Naive B cell (primary cell): Measurements from ENCODE around the gene RXFP4. TPM values are rescaled to one million over a fixed set of nuclear protein-coding genes. Genes with fewer than 3 reads are reported as not detected.

Experiments used
- ATAC-seq, 2 donors: fragments of 150-1000 bp; cut with Tn5 transposase; 2 replicates each; pipeline ENCODE4 v1.10.0; 2021; ENCODE audit warnings: low read depth in 2 of 2, mild to moderate bottlenecking in 2 of 2, moderate library complexity in 2 of 2
- DNase-seq: peaks from one replicate; pipeline ENCODE4 v3.0.0; 2022
- H3K27ac Mint-ChIP-seq, 6 donors: one replicate each; pipeline ENCODE4 v1.8.0; 2020 to 2022; ENCODE audit warnings: mild to moderate bottlenecking in 6 of 6, mixed read lengths in 6 of 6, moderate library complexity in 5 of 6, inconsistent platforms in 2 of 6
- H3K27me3 Mint-ChIP-seq, 3 donors: one replicate each; pipeline ENCODE4 v1.8.0; 2021 to 2022; ENCODE audit warnings: mixed read lengths in 3 of 3, mild to moderate bottlenecking in 1 of 3
- H3K36me3 Mint-ChIP-seq, 2 donors: one replicate each; pipeline ENCODE4 v1.8.0; 2020 to 2022; ENCODE audit warnings: mixed read lengths in 2 of 2, inconsistent platforms in 1 of 2, mild to moderate bottlenecking in 1 of 2
- H3K4me1 Mint-ChIP-seq, 3 donors: one replicate each; pipeline ENCODE4 v1.8.0; 2020 to 2022; ENCODE audit warnings: mixed read lengths in 3 of 3, inconsistent platforms in 1 of 3, mild to moderate bottlenecking in 1 of 3, moderate library complexity in 1 of 3
- H3K4me3 Mint-ChIP-seq, 8 donors: one replicate each; pipeline ENCODE4 v1.8.0; 2020 to 2022; ENCODE audit warnings: mild to moderate bottlenecking in 8 of 8, mixed read lengths in 8 of 8, moderate library complexity in 8 of 8, inconsistent platforms in 2 of 8
- H3K9me3 Mint-ChIP-seq, 7 donors: one replicate each; pipeline ENCODE4 v1.8.0; 2020 to 2022; ENCODE audit warnings: mixed read lengths in 7 of 7, mild to moderate bottlenecking in 5 of 7, inconsistent platforms in 2 of 7, moderate library complexity in 1 of 7
- polyA plus RNA-seq, 6 donors: library from polyadenylated mRNA; unstranded; fragments of 300-500 nt; fragmentation: Illumina TruSeq; gene quantifications; one replicate each; pipeline ENCODE4 v1.2.3, GENCODE V29; 2021; ENCODE audit warnings: low read depth in 6 of 6

RXFP4 gene
- polyA plus RNA-seq, 6 donors from 2014 or later: 0.21 to 1.2 (median 0.36) TPM; not detected in 3

DNA sequence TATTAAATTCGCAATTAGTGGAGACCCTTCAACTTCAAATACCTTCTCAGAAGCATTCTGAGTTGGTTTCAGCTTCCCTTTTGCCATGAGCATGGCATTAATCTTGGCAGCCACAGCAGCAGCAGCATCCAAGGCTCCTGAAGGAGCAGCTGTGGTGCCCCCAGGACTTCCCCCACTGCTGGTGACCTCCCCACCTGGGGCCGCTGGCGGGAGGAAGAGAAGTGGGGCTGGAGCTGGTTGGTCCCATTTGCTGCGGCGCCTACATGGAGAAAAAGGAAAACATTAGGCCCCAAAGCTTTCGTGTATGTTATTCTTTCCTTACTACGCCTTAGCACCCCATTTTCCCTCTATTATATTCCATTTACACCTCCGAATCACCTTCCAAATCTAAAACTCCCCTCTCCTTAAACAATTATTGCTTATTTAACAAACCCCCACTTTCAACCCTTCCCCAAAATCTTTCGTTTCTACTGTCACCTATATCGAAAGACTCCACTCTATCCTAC is 7.8 kb upstream of the RXFP4 start:
- H3K4me3 Mint-ChIP-seq: no peak overlapping the region

DNA sequence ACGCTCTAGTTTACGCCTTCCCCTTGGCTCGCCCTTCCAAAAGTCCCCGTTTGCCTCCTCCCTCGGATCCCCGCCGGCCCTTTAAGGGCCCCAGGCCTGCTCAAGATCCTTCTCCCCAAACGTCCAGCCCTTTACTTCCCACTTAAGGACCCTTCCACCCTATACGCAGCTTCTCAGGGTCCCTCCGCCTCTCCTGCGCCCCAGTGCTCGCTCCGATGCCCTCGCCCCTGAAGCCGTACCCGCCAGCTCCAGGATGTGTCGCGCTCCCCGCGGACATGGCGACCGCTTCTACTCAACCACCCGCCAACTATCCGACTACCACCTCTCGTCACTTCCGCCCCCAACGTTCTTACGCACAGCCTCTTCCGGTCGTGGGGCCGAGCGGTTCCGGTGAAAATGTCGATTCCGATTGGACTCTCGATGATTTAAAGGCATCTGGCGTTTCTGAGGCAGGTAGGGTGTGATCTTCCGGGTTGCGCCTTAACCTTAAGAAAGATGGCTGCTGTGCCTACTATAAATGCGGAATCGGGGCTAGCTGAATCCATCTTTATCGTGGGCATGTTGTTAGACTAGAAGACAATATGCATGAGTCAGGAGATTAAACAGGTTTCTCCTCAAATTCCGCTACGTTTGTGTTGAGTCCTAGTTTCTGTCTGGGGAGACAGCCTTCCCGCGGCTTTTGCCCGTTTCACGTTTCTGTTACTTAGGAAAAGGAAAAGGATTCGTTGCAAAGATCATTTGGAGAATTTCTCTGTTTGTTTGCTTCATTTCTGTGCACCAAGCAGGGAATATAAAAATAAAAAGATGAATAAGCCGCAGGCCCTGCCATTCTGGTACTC is 7.1 kb upstream of the RXFP4 start, which contains the start of gene KHDC4:
Gene KHDC4 (minus strand): TSS at position 317 of the 839 bp plus-strand sequence. CDS start 40 bp downstream, at position 277.
- Mint-ChIP-seq H3K9me3 (no peaks in the 10 kb centered on the region), H3K27ac (peak within 1 kb of the TSS in 3 of 6 donors; percentile 52 to 86 (median 66)), H3K4me1 (peaks cover 13 to 33% (median 22%) of the 10 kb centered on the region in 3 donors), H3K36me3 (no peaks in the 10 kb centered on the region), H3K4me3 (peak within 1 kb of the TSS in 1 of 8 donors; percentile 9), H3K27me3 (no peaks in the 10 kb centered on the region)
- ATAC-seq (peak; percentile 90 to 92), DNase-seq (peak; percentile 96)

More for the DNA sequence above, 7.8 kb upstream of the RXFP4 start:
- Mint-ChIP-seq H3K27me3 (no peaks in the 10 kb centered on the region), H3K36me3 (no peaks in the 10 kb centered on the region), H3K4me1 (peaks cover 13 to 32% (median 26%) of the 10 kb centered on the region in 3 donors), H3K27ac (peak overlapping the region in 1 of 6 donors; percentile 66), H3K9me3 (no peaks in the 10 kb centered on the region)
- no peak for ATAC-seq
- no peak for DNase-seq

DNA sequence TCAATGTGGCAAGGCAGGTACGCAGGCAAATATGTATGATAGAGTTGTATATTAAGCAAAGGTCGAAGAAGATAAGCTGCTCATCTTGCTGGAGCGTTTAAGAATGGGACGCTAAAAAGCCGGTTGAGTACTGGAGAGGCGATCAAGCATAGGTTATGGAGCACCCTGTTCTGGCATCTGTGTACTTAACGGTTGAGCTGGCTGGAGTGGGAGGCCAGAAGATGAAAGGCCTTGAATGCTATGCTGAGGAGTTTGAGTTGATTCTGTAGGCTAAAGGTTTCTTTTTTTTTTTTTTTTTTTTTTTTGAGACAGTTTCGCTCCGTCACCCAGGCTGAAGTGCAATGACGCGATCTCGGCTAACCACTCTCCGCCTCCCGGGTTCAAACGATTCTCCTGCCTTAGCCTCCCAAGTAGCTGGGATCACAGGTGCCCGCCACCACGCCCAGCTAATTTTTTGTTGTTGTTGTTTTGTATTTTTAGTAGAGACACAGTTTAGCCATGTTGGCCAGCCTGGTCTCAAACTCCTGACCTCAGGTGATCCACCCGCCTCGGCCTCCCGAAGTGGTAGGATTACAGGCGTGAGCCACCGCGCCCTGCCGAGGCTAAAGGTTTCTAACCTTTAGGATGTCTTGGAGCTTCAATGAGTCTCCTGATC is 6.4 kb upstream of the RXFP4 start:
- no peak for ATAC-seq
- H3K27ac Mint-ChIP-seq: peak overlapping the region in 2 of 6 donors; percentile 52 to 86
- peaks cover 16 to 37% (median 20%) of the 10 kb centered on the region in 3 donors for H3K4me1 Mint-ChIP-seq
- peak overlapping the region in 2 of 8 donors; percentile 9 to 56 for H3K4me3 Mint-ChIP-seq
- H3K9me3 Mint-ChIP-seq: no peaks in the 10 kb centered on the region
- H3K36me3 Mint-ChIP-seq: no peaks in the 10 kb centered on the region
- H3K27me3 Mint-ChIP-seq: no peaks in the 10 kb centered on the region
- no peak for DNase-seq

DNA sequence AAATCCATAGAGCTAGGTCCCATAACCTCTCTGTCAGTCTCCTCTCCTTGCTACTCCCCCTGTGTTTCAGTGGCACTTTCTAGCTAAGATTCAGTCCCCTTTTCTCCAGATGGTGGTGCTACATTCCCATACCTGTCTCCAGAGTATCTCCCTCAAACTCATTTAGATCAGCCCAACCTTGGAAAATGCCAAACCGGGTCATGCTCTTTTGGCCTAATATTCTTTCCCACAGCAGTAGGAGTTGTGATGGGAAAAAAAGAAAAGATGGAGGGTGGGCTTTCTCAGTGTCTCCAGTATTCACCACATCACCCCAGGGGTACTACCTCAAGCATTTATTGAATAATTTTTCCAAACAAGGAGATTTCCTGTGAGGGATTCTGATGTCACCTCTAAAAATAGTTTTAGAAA is 3.2 kb upstream of the RXFP4 start:
- no peaks in the 10 kb centered on the region for H3K27me3 Mint-ChIP-seq
- H3K9me3 Mint-ChIP-seq: no peaks in the 10 kb centered on the region
- H3K27ac Mint-ChIP-seq: peak overlapping the region in 5 of 6 donors; percentile 64 to 91 (median 77)
- no peaks in the 10 kb centered on the region for H3K36me3 Mint-ChIP-seq
- H3K4me3 Mint-ChIP-seq: peak overlapping the region in 4 of 8 donors; percentile 30 to 73 (median 46)
- ATAC-seq: no peak
- peaks cover 36 to 47% (median 39%) of the 10 kb centered on the region in 3 donors for H3K4me1 Mint-ChIP-seq
- peak; percentile 37 for DNase-seq

DNA sequence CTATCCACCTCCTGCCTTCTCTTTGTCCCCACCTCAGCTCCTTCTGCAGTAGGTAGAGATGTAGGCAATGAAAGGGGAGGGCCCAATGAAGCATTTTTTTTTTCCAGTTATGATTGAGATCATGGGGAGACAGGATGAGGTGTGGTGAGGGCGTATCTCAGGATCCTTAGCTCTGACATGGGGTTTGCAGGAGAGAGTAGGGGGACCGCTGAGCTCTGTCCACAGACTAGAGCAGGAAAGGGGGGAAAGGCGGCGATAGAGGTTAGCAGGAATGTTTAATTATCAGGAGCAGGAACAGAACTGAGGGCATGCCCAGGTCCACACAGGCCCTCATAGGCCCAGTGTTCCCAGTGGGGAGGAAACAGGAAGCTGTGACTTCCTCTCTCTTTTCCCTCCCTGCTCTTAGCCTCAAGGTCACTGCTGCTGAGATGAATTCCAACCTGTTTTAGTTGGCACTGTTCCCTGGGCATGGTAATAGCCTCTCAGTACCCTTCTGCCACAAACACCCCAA is 901 bp upstream of the RXFP4 start:
- Mint-ChIP-seq H3K4me3 (peak overlapping the region in 7 of 8 donors; percentile 17 to 89 (median 38)), H3K36me3 (no peaks in the 10 kb centered on the region), H3K27me3 (no peaks in the 10 kb centered on the region), H3K9me3 (no peaks in the 10 kb centered on the region), H3K27ac (peak overlapping the region; percentile 60 to 91 (median 87)), H3K4me1 (peaks cover 52 to 70% (median 61%) of the 10 kb centered on the region in 3 donors)
- ATAC-seq: no peak
- no peak for DNase-seq

DNA sequence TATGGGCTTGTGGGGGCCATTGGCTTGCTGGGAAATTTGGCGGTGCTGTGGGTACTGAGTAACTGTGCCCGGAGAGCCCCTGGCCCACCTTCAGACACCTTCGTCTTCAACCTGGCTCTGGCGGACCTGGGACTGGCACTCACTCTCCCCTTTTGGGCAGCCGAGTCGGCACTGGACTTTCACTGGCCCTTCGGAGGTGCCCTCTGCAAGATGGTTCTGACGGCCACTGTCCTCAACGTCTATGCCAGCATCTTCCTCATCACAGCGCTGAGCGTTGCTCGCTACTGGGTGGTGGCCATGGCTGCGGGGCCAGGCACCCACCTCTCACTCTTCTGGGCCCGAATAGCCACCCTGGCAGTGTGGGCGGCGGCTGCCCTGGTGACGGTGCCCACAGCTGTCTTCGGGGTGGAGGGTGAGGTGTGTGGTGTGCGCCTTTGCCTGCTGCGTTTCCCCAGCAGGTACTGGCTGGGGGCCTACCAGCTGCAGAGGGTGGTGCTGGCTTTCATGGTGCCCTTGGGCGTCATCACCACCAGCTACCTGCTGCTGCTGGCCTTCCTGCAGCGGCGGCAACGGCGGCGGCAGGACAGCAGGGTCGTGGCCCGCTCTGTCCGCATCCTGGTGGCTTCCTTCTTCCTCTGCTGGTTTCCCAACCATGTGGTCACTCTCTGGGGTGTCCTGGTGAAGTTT is 550 bp downstream of the RXFP4 start:
- ATAC-seq: no peak
- DNase-seq: no peak
- Mint-ChIP-seq H3K4me3 (peak overlapping the region in 3 of 8 donors; percentile 9 to 32 (median 15)), H3K27me3 (no peaks in the 10 kb centered on the region), H3K36me3 (no peaks in the 10 kb centered on the region), H3K9me3 (no peaks in the 10 kb centered on the region), H3K4me1 (peaks cover 59 to 85% (median 76%) of the 10 kb centered on the region in 3 donors), H3K27ac (peak overlapping the region in 5 of 6 donors; percentile 49 to 91 (median 79))

DNA sequence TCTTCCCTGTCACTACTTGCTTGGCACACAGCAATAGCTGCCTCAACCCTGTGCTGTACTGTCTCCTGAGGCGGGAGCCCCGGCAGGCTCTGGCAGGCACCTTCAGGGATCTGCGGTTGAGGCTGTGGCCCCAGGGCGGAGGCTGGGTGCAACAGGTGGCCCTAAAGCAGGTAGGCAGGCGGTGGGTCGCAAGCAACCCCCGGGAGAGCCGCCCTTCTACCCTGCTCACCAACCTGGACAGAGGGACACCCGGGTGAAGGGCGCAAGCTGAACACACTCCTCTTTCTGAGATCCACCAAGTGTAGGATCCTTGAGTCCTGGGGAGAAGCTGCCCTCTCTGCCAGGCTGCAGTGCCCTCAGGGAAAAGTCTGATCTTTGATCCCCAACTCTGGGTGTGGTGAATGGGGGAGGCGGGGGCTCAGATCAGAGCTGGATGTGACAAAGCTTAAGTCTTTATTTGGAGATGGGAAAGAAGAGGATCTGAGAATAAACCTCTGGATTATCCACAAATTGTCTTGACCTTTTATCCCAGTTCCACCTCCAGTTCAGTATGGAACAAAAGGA is 1.2 kb downstream of the RXFP4 start:
- peak overlapping the region in 4 of 8 donors; percentile 15 to 68 (median 26) for H3K4me3 Mint-ChIP-seq
- ATAC-seq (no peak), DNase-seq (no peak)
- no peaks in the 10 kb centered on the region for H3K36me3 Mint-ChIP-seq
- H3K9me3 Mint-ChIP-seq: no peaks in the 10 kb centered on the region
- no peaks in the 10 kb centered on the region for H3K27me3 Mint-ChIP-seq
- peaks cover 59 to 89% (median 80%) of the 10 kb centered on the region in 3 donors for H3K4me1 Mint-ChIP-seq
- H3K27ac Mint-ChIP-seq: peak overlapping the region in 3 of 6 donors; percentile 91 to 97 (median 96)

DNA sequence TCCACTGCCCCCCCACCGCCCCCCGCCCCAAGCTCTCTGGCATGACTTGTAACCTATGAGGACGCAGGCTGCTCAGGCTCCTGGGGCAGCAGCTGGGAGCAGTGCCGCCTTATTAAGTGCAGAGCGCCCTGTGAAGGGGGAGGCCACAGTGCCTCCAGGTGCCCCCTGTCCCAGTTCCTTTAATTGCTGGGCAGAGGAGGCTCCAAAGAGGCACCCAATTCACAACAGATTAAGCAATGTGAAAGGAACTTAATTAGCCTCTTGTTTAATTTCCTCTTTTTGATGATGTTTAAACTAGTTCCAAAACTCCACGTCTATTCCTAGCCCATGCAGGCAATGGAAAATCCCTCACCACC is 3.0 kb downstream of the RXFP4 start:
- H3K27me3 Mint-ChIP-seq: no peaks in the 10 kb centered on the region
- H3K4me1 Mint-ChIP-seq: peaks cover 54 to 80% (median 77%) of the 10 kb centered on the region in 3 donors
- DNase-seq (peak; percentile 37), ATAC-seq (no peak)
- H3K4me3 Mint-ChIP-seq: peak overlapping the region; percentile 46 to 91 (median 80)
- H3K9me3 Mint-ChIP-seq: no peaks in the 10 kb centered on the region
- H3K27ac Mint-ChIP-seq: peak overlapping the region; percentile 82 to 97 (median 92)
- no peaks in the 10 kb centered on the region for H3K36me3 Mint-ChIP-seq

DNA sequence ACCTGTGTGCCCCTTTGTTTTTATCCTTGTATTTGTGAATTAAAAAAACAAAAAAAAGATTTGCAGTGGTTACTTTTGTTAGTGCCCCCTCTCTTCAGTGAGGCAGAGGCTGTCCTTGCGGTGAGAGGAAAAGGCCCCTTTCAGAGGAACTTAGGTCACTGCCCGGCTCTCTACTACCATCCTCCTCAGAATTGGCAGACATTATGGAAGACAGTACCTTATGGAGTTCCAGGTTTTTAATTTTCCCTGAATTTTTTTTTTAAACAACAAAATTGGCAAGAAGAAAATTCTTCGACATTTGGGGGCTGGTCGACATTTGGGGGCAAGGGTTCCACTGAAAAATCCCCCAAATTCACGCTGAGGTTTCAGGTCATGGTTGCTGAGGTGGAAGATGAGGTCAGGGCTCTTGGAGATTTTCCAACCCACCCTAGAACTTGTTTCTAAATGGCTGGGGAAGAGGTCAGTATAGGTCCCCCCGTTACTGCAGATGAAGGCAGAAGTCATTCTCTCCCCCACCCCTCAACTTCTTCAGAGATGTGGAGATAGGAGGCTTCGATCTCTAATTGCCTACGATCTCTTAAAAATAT is 5.3 kb downstream of the RXFP4 start:
- DNase-seq (no peak), ATAC-seq (no peak)
- Mint-ChIP-seq H3K4me3 (peak overlapping the region in 6 of 8 donors; percentile 12 to 91 (median 70)), H3K9me3 (no peaks in the 10 kb centered on the region), H3K27ac (peak overlapping the region; percentile 87 to 98 (median 93)), H3K36me3 (peaks cover 0 to 6% of the 10 kb centered on the region in 2 donors), H3K27me3 (no peaks in the 10 kb centered on the region), H3K4me1 (peaks cover 35 to 59% (median 58%) of the 10 kb centered on the region in 3 donors)

DNA sequence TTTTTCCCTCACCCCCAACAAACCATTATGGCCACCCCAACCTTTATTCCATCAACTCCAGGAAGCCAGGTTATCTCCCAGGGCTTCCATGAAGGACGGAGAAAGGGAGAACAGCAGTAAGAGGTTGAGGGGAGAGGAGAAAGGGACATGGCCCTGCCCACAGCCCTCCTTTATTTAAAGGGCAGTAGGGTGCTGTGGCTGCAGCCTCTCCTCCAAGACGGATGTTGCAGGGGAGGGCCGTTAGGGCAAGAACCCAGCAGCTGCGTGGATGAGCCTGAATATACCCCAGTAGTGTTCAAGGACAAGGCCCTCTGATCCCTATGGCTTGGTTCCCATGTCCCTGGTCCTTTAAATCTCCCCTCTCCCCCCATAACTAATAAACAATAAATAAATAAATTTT is 5.9 kb downstream of the RXFP4 start:
- DNase-seq (no peak), ATAC-seq (no peak)
- H3K36me3 Mint-ChIP-seq: peaks cover 0 to 8% of the 10 kb centered on the region in 2 donors
- H3K27ac Mint-ChIP-seq: peak overlapping the region; percentile 12 to 98 (median 93)
- peaks cover 32 to 54% (median 54%) of the 10 kb centered on the region in 3 donors for H3K4me1 Mint-ChIP-seq
- H3K27me3 Mint-ChIP-seq: no peaks in the 10 kb centered on the region
- no peaks in the 10 kb centered on the region for H3K9me3 Mint-ChIP-seq
- peak overlapping the region in 3 of 8 donors; percentile 67 to 91 (median 68) for H3K4me3 Mint-ChIP-seq

DNA sequence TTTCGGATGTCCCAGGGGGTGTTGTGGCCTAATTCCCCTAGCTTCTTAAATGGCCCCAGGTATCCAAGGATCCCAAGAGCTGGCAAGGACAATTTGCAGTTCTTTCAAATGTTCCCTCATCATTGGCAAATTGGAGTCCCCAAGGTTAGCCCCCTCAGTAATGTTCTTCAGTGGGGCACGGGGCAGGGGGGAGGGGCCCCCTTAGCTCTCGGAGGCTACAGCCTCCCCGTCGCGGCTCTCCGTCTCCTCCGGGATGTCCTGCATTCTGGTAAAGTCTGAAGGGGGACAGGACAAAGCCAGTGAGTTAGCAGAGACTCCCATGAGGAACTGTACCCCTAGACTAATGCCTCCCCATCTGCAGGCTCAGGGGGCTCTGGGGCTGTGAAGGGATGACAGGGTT is 6.3 kb downstream of the RXFP4 start:
- DNase-seq: no peak
- Mint-ChIP-seq H3K27ac (peak overlapping the region in 4 of 6 donors; percentile 16 to 96 (median 90)), H3K9me3 (no peaks in the 10 kb centered on the region), H3K4me3 (peak overlapping the region in 1 of 8 donors; percentile 25), H3K4me1 (peaks cover 27 to 50% (median 49%) of the 10 kb centered on the region in 3 donors), H3K36me3 (peaks cover 0 to 8% of the 10 kb centered on the region in 2 donors), H3K27me3 (no peaks in the 10 kb centered on the region)
- no peak for ATAC-seq

DNA sequence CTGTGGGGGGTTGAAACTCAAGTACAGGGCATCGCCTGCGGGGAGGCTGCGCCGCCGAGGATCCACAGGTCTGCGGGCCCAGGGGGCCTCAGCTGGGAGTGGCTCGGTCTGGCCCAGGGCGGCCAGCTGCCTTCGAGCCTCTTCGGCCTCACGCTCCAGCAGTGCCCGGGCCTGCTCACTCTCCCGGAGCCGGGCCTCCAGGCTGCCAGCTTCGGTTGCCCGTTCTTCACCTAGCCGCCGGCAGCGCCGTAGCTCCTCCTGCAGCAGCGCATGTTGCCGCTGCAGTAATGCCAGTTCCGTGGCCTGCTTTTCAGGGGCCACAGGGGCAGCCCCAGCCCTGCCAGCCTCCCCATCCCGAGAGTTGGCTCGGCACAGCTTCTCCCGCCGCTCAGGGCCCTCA is 9.4 kb downstream of the RXFP4 start:
- Mint-ChIP-seq H3K9me3 (no peaks in the 10 kb centered on the region), H3K27me3 (no peaks in the 10 kb centered on the region), H3K4me1 (peaks cover 11 to 19% (median 19%) of the 10 kb centered on the region in 3 donors), H3K27ac (peak overlapping the region in 1 of 6 donors; percentile 63), H3K4me3 (peak overlapping the region in 1 of 8 donors; percentile 50), H3K36me3 (peaks cover 8 to 10% of the 10 kb centered on the region in 2 donors)
- ATAC-seq (no peak), DNase-seq (no peak)
